GM20000 (cell line): ENCODE data around the gene ALB.

Experiments used
- DNase-seq: peaks from one replicate; pipeline ENCODE4 v3.0.0; 2012; ENCODE audit warnings: low spot score
- CTCF ChIP-seq: IDR thresholded peaks from 2 replicates; pipeline ENCODE4 v1.5.1; 2012; ENCODE audit warnings: mild to moderate bottlenecking, control low read depth; ENCODE audit errors: extremely low read depth, missing control alignments

ALB gene

GRCh38 chr4:73470728-73471127, 66.6 kb downstream of the ALB start:
- TF ChIP-seq CTCF, result no peak
- DNase-seq, result no peak
